Activated naive CD8-positive, alpha-beta T cell treated with anti-CD3 and anti-CD28 coated beads, Interleukin-2, amount 10 ng/mL, durations not matched to agents 7 days and 5 days (primary cell): ENCODE results near the gene ZNG1F. TPM values are rescaled to one million over a fixed set of nuclear protein-coding genes. Genes with fewer than 3 reads are reported as not detected.
"Not testable (repeated sequence)": the region's sequence is repeated elsewhere in the genome, so short reads cannot be mapped to it uniquely, and the experiment has no call there.

Experiments
- ATAC-seq: fragments of 150-1000 bp; cut with Tn5 transposase; one replicate; pipeline ENCODE4 v1.10.0; 2021; ENCODE audit warnings: low read depth, moderate library complexity
- POLR2A ChIA-PET: fragments of 350-600 bp; sonication (Branson Sonifier 250); formaldehyde crosslinking; loops from one replicate; lab custom pipeline; 2021; ENCODE audit warnings: antibody characterized with exemption; lab: Charles Lee
- DNase-seq: peaks from one replicate; pipeline ENCODE4 v3.0.0; 2021
- H3K27ac Mint-ChIP-seq: one replicate; pipeline ENCODE4 v1.8.0; 2022; ENCODE audit warnings: mild to moderate bottlenecking, mixed read lengths
- H3K27me3 Mint-ChIP-seq: one replicate; pipeline ENCODE4 v1.8.0; 2022; ENCODE audit warnings: mild to moderate bottlenecking, moderate library complexity, mixed read lengths
- H3K36me3 Mint-ChIP-seq: one replicate; pipeline ENCODE4 v1.8.0; 2021; ENCODE audit warnings: mild to moderate bottlenecking, mixed read lengths
- H3K4me1 Mint-ChIP-seq: one replicate; pipeline ENCODE4 v1.8.0; 2021; ENCODE audit warnings: mixed read lengths
- H3K4me3 Mint-ChIP-seq: one replicate; pipeline ENCODE4 v1.8.0; 2022; ENCODE audit warnings: mild to moderate bottlenecking, moderate library complexity, mixed read lengths
- H3K9me3 Mint-ChIP-seq: one replicate; pipeline ENCODE4 v1.8.0; 2021; ENCODE audit warnings: mixed read lengths
- total RNA-seq, 2 experiments: library from RNA; stranded (reverse); gene quantifications; one replicate each; pipeline ENCODE4 v1.2.3, GENCODE V29; 2021

The ZNG1F gene
- total RNA-seq, 2 experiments from 2014 or later = 11.4 to 12.9 TPM

DNA sequence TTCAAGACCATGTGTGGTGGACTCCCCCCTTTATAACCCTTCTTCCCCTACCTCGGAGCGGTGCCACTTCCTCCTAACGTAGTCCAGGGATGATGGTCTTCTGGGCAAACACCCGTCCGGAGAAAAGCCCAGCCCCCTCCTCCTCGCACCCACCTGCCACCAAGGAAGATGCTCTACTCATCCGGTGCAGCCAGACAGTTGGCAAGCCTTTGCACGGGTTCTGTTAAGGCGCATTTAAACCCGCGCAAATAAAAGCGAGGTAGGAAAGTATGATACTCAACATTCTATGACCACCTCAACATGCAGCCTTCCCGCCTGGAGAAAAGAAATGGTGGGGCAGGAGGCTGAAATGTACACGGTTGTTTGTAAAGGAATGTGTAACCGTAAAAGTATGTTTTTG lies 60.5 kb downstream of the ZNG1F start, which contains the start of gene FOXD4L6:
Gene FOXD4L6, minus strand, starts transcription at position 101 of the 400 bp plus-strand sequence. CDS start 298 bp downstream, outside the sequence.
- H3K27ac Mint-ChIP-seq, POLR2A ChIA-PET: not testable (repeated sequence)

DNA sequence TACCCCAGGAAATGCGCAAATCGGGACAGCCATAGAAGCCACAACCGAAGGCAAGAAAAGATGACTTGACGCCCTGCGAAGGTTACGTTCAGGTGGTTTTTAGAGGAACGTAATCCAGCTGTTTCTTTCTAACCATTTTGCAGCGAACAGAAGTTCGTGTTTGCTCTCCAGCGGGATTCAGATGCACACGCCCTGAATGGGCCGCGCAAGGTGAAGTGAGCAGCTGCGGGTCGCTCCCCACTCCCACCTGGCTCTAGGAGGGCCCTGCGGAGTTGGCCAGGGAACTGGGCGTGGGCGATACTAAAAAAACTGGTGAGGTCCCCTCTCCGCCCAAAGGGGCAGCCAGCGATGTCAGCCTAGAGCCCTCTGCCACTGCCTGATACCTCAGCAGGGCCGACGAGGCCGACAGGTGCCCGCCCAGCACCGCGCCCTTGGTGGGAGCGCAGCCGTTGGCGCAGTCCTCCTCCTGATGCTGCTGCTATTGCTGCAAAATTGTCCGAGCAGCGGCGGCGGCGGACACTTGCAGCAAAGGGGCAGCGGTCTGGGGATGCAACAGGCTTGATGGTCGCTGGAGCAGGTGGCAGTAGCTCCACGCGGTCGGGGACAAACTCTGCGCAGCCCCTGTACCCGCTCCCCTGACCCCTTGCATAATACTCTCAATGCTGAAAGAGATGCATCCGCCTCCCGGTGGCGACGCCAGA lies 62.2 kb downstream of the ZNG1F start:
- DNase-seq, H3K9me3 Mint-ChIP-seq, H3K4me3 Mint-ChIP-seq, POLR2A ChIA-PET, H3K27me3 Mint-ChIP-seq, H3K27ac Mint-ChIP-seq, H3K4me1 Mint-ChIP-seq, H3K36me3 Mint-ChIP-seq, ATAC-seq: not testable (repeated sequence)

More for the DNA sequence above, 60.5 kb downstream of the ZNG1F start, which contains the start of gene FOXD4L6:
- not testable (repeated sequence) for H3K4me3 Mint-ChIP-seq, H3K9me3 Mint-ChIP-seq, H3K27me3 Mint-ChIP-seq, ATAC-seq, H3K36me3 Mint-ChIP-seq, DNase-seq, H3K4me1 Mint-ChIP-seq

DNA sequence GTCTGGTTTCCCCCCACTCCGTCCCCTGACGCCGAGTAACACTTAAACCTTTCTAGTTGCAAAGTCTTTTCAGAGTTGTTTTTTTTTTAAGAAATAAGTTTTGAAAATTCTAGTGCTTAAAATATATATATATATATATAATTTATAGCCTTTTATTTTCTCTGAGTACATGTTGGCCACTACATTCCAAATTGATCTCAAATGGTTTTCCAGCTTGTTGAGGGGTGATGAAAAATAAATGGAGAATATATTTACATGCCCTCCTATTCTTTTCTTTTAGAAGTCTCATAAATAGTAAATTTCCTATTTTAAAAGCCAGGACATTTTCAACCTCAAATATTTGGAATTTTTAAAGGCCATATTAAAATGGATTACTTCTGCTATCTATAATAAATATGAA lies 63.2 kb downstream of the ZNG1F start:
- DNase-seq, H3K27ac Mint-ChIP-seq, H3K4me1 Mint-ChIP-seq, H3K36me3 Mint-ChIP-seq, H3K4me3 Mint-ChIP-seq, POLR2A ChIA-PET, ATAC-seq, H3K27me3 Mint-ChIP-seq, H3K9me3 Mint-ChIP-seq: not testable (repeated sequence)

DNA sequence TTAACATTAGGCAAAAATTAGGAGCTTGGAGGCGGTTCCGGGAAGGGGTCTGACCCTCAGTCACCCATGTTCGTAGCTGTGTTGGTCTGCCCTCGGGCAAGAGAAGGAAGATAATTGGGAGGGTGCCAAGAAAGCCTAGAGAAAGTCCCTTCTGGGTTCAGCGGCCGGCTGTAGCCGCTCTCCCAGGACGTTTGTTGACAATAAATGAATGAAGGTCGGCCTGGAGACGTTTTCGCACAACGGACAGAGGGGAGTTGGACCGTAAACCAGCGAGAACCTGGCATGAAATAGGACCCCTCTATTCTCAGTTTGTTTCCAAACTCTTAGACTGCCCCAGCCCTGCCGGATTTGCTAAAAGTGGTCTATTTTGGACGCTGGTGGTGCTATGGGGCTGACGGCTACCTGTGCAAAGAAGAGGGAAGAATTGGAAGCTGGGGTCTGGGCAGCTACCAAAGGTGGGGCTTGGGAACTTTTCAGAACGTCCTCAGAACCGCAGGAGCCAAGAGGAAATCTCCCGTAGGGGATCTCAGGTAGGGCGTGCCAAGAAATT lies 63.9 kb downstream of the ZNG1F start:
- H3K4me1 Mint-ChIP-seq, H3K4me3 Mint-ChIP-seq, POLR2A ChIA-PET, H3K9me3 Mint-ChIP-seq, DNase-seq, H3K36me3 Mint-ChIP-seq, H3K27me3 Mint-ChIP-seq, ATAC-seq, H3K27ac Mint-ChIP-seq: not testable (repeated sequence)

DNA sequence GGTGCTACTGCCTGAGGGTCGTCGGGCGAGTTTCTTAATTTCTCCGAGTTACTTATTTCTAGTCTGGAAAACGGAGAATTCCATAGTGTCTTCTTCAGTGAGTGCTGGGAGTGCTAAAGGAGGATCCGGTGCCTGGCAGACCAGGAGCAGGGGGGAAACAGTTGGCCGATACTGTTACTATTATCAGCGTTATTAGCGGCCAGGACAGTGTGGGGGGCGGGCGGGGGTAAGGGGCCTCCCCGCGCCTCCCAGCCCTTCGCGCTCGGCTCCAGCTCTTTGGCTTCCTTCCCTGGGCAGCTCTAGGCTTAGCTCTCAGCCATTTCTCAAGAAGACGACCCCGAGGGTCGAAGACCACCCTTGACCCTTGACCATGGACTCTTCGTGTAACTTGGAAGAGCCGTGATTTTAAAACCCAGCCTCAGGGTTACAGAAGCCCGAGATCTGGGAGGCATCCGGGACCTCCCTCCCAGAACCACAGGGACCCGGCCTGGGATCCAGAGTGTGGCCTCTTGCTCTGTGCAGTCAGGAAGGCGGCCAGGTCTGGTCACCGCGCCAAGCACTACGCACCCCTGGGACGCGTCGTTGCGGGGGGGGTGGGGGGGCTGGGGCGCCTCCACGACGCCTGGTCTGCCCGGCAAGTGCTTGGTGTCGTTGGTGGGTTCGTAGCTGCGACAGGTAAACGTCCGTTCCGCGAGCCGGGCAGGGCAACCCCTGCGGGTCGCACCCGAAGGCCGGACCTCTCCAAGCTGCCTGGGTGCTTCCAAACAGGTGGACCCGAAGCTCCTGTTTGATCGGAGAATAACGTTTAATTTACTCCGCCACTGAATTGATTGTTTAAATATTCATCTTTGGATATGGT lies 64.6 kb downstream of the ZNG1F start:
- H3K4me3 Mint-ChIP-seq, H3K27me3 Mint-ChIP-seq, POLR2A ChIA-PET, DNase-seq, H3K4me1 Mint-ChIP-seq, ATAC-seq, H3K27ac Mint-ChIP-seq, H3K36me3 Mint-ChIP-seq, H3K9me3 Mint-ChIP-seq: not testable (repeated sequence)

DNA sequence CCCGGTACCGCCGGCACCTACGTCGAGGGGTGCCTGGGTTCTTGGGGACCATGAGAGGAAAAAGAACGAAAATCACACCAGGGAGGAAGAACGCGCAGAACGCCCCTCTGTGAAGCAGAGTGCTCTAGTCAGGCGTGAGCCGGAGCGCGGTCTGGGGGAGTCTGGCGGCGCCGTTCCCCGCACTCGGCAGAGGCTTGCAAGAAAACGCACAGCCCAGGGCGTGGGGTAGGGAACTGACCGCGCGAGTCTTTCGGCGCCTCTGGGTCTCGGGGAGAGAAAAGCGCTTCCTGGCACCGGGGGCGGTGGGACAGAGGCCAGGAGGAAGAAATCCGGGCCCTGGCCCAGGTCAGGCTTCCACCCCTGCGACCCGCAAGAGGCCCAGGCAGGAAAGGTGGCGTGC lies 65.3 kb downstream of the ZNG1F start:
- H3K27ac Mint-ChIP-seq, H3K9me3 Mint-ChIP-seq, H3K27me3 Mint-ChIP-seq, ATAC-seq, H3K4me3 Mint-ChIP-seq, H3K36me3 Mint-ChIP-seq, POLR2A ChIA-PET, H3K4me1 Mint-ChIP-seq, DNase-seq: not testable (repeated sequence)

DNA sequence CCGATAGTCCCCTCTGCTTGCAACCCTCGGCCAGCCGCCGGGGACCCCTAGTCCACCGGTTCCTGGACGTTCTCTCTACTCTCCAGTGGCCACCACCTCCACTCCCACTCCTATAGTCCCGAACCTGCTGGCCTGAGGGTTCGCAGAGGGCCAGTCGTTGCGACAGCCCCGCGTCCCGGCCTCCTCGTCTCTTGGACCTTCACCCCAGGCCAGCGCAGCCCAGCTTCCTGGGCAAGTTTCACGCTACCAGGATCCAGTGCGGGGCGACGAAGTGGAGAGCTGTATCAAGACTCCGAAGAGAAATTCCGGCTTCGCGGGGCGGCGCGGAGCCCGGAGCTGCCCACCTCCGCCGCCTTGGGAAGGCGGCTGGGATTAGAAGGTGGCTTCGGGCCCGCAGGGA lies 65.7 kb downstream of the ZNG1F start:
- H3K27me3 Mint-ChIP-seq, H3K4me3 Mint-ChIP-seq, H3K4me1 Mint-ChIP-seq, H3K9me3 Mint-ChIP-seq, ATAC-seq, DNase-seq, H3K27ac Mint-ChIP-seq, POLR2A ChIA-PET, H3K36me3 Mint-ChIP-seq: not testable (repeated sequence)

DNA sequence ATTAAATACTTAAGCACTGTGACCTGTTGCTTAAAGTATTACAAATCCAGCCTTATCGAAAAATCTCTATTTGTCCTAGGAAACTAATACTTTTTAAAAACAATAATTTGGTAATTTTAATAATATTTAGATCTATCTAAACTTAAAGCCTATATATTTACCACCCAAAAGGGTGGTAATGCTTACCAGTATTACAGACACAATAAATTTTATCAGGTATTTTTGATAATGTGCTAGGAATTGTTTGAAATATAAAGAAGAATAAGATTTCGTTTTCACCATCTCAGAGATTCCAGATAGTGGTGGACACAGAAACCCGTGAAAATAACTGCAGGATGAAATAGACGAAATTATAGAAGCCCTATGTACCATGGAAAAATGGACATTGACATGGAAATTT lies 68.4 kb downstream of the ZNG1F start:
- H3K27ac Mint-ChIP-seq, POLR2A ChIA-PET, DNase-seq, H3K4me1 Mint-ChIP-seq, H3K9me3 Mint-ChIP-seq, ATAC-seq, H3K36me3 Mint-ChIP-seq, H3K27me3 Mint-ChIP-seq, H3K4me3 Mint-ChIP-seq: not testable (repeated sequence)

DNA sequence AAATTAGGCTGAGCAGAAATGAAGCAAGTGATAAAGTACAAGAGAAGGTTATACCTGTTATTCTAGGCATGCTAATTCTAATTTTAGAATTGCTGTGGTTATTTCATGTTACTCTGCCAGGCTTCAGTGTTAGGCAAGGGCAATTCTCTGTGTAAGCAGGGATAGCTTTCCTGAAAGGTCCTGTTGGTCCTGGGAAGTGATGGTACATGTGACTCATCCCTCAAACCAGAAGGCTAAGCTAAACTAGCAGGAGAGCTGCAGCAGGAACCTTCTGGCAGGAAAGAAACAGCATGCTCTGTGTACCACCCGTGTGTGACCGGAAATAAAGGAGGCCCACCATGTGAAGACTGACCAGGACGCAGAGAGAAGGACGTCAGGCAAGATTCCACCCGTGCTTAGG lies 69.4 kb downstream of the ZNG1F start:
- not testable (repeated sequence) for H3K36me3 Mint-ChIP-seq

DNA sequence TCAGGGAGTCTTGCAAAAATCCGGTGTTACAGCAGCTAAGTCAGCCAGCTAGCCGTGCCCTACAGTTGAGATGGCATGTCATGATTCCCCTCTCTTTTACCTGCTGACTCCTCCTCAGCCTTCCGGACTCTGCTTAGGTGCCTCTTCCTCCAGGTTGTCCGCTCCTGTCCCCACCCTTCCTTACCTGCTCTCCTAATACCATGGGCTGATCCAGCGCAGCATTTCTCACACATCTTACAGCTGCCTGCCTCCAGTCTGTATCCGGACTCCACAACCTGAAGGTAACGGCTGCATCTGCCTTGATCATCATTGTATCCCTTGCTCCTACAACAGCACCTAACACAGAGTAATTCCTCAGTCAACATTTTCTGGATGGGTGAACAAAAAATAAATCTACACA lies 69.8 kb downstream of the ZNG1F start:
- H3K4me3 Mint-ChIP-seq, H3K36me3 Mint-ChIP-seq, H3K27me3 Mint-ChIP-seq, H3K9me3 Mint-ChIP-seq, DNase-seq, POLR2A ChIA-PET, H3K4me1 Mint-ChIP-seq, H3K27ac Mint-ChIP-seq, ATAC-seq: not testable (repeated sequence)

More for the DNA sequence above, 69.4 kb downstream of the ZNG1F start:
- H3K27me3 Mint-ChIP-seq, H3K4me3 Mint-ChIP-seq, POLR2A ChIA-PET, H3K9me3 Mint-ChIP-seq, ATAC-seq, H3K27ac Mint-ChIP-seq, H3K4me1 Mint-ChIP-seq, DNase-seq: not testable (repeated sequence)

DNA sequence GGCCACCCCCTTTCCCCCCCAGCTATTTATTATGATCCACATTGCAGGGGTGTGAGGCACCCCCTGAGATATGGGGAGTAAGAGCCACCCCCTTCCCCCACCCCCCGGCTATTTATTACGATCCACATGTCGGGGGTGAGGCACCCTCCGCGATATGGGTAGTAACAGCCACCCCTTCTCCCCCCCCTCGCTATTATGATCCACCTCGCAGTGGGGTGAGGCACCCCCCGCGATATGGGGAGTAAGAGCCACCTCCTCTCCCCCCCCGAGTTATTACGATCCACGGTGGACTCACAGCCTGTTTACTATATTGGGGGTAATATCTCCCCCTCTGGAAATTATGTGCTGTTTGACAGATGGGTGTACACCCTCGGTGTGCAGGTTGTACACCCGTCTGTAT lies 75.8 kb downstream of the ZNG1F start:
- H3K27ac Mint-ChIP-seq, H3K9me3 Mint-ChIP-seq, H3K27me3 Mint-ChIP-seq, H3K4me1 Mint-ChIP-seq, H3K36me3 Mint-ChIP-seq, H3K4me3 Mint-ChIP-seq, POLR2A ChIA-PET, DNase-seq: not testable (repeated sequence)
- ATAC-seq = peak; percentile 11

DNA sequence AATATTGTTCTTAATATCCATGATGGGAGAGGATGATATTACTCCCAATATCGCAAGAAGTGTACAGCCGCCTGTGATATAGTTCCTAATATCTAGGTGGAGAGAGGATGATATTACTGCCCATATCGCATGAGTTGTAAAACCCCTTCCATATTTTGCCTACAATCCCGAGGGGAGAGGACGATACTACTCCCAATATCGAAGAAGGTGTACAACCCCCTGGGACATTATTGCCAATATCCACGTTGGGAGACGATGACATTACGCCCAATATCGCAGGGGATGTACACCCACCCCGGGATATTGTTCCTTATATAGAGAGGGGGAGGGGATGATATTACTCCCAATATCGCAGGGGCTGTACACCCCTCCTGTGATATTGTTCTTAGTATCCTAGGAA lies 77.7 kb downstream of the ZNG1F start:
- POLR2A ChIA-PET, H3K4me3 Mint-ChIP-seq, ATAC-seq, H3K36me3 Mint-ChIP-seq, H3K27ac Mint-ChIP-seq, H3K4me1 Mint-ChIP-seq, H3K9me3 Mint-ChIP-seq, H3K27me3 Mint-ChIP-seq, DNase-seq: not testable (repeated sequence)

DNA sequence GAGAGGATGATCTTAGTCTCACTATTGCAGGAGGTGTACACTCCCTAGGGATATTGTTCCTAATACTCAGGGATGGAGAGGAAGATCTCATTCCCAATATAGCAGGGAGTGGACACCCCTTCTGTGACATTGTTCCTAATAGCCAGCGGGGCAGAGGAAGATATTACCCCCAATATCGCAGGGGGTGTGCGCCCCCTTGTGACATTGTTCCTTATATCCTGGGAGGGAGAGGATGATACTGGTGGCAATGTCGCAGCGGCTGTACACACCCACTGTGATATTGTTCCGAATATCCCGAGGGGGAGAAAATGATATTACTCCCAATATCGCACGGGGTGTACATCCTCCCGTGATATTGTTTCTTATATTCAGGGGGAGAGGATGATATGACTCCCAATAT lies 78.2 kb downstream of the ZNG1F start:
- POLR2A ChIA-PET, H3K27ac Mint-ChIP-seq, H3K27me3 Mint-ChIP-seq, H3K9me3 Mint-ChIP-seq, H3K36me3 Mint-ChIP-seq, DNase-seq, H3K4me1 Mint-ChIP-seq, H3K4me3 Mint-ChIP-seq, ATAC-seq: not testable (repeated sequence)

DNA sequence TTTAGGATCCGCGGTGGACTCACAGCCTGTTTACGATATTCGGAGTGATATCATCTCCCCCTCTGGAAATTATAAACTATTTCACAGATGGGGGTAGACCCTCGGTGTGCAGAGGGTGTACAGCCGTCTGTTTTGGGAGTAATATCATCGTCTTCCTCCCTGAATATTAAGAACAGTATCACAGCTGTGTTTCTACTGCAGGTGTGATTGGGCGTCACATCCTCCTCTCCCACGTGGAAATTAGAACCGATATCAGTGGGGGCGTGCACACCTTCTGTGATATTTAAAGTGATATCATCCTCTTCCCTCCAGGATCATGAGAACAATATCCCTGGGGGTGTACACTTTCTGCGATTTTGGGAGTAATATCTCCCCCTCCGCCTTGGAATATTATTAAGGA lies 79.9 kb downstream of the ZNG1F start:
- H3K4me1 Mint-ChIP-seq, POLR2A ChIA-PET, H3K4me3 Mint-ChIP-seq, H3K9me3 Mint-ChIP-seq, DNase-seq, H3K27me3 Mint-ChIP-seq, H3K36me3 Mint-ChIP-seq, H3K27ac Mint-ChIP-seq: not testable (repeated sequence)
- ATAC-seq = peak; percentile 69
